DOHH2 (cell line): ENCODE results near the gene COPS7A.

Experiments
- CTCF ChIP-seq: fragments of 200-600 bp; sonication (generic); IDR thresholded peaks from one replicate; pipeline ENCODE4 v1.5.1; 2014; ENCODE audit warnings: antibody characterized with exemption, mild to moderate bottlenecking, low read depth, low read length; ENCODE audit not compliant: poor library complexity, severe bottlenecking
- EZH2phosphoT487 ChIP-seq: fragments of 200-600 bp; sonication (generic); IDR thresholded peaks from 2 replicates; pipeline ENCODE4 v1.6.1; 2017; ENCODE audit warnings: borderline replicate concordance, mild to moderate bottlenecking, antibody characterized with exemption, low read length, moderate library complexity, mixed read lengths

- TF ChIP-seq CTCF = no peak
- no peak for TF ChIP-seq EZH2phosphoT487
Observed at GRCh38 chr12:6771091-6771495, 47.2 kb downstream of the COPS7A start.
